Trophoblast cell (in vitro differentiated cells and primary cell): Measurements from ENCODE around the gene PSMD14.

Experiments used
- DNase-seq, 2 donors: peaks; one replicate each; pipeline ENCODE4 v3.0.0-alpha.2; 2016
- H2AFZ ChIP-seq: 2 replicates; pipeline ENCODE4 v1.6.1; 2013; ENCODE audit warnings: low read length, moderate library complexity, mild to moderate bottlenecking; ENCODE audit not compliant: insufficient read depth, poor library complexity
- H2AK5ac ChIP-seq: 2 replicates; pipeline ENCODE4 v1.6.1; 2013; ENCODE audit warnings: mild to moderate bottlenecking, low read length
- H2BK120ac ChIP-seq: 2 replicates; pipeline ENCODE4 v1.6.1; 2013; ENCODE audit warnings: low read length, mild to moderate bottlenecking, moderate library complexity; ENCODE audit not compliant: insufficient read depth, poor library complexity
- H2BK12ac ChIP-seq: 2 replicates; pipeline ENCODE4 v1.6.1; 2013; ENCODE audit warnings: mild to moderate bottlenecking, low read length, moderate library complexity
- H2BK5ac ChIP-seq: 2 replicates; pipeline ENCODE4 v1.6.1; 2013; ENCODE audit warnings: low read length, low read depth, moderate library complexity, mild to moderate bottlenecking; ENCODE audit not compliant: poor library complexity
- H3K14ac ChIP-seq: 2 replicates; pipeline ENCODE4 v1.6.1; 2013; ENCODE audit warnings: mild to moderate bottlenecking, low read length
- H3K18ac ChIP-seq: 2 replicates; pipeline ENCODE4 v1.6.1; 2013; ENCODE audit warnings: mild to moderate bottlenecking, low read length
- H3K23ac ChIP-seq: 2 replicates; pipeline ENCODE4 v1.6.1; 2013; ENCODE audit warnings: low read length
- H3K27ac ChIP-seq: 2 replicates; pipeline ENCODE4 v1.5.1; 2013; ENCODE audit warnings: low read depth, mild to moderate bottlenecking, inconsistent platforms, low read length, moderate library complexity
- H3K27me3 ChIP-seq: 2 replicates; pipeline ENCODE4 v1.6.1; 2013; ENCODE audit warnings: inconsistent platforms, mild to moderate bottlenecking, low read length, moderate library complexity; ENCODE audit not compliant: insufficient read depth
- H3K36me3 ChIP-seq, 2 experiments: 1 replicate in 1 of 2; 2 replicates in 1 of 2; pipeline ENCODE4 v1.6.1; 2013; ENCODE audit warnings: low read length in 2 of 2, mild to moderate bottlenecking in 2 of 2, moderate library complexity in 1 of 2; ENCODE audit not compliant: insufficient read depth in 2 of 2, control insufficient read depth in 1 of 2
- H3K4ac ChIP-seq: 2 replicates; pipeline ENCODE4 v1.6.1; 2013; ENCODE audit warnings: low read depth, mild to moderate bottlenecking, low read length, moderate library complexity
- H3K4me1 ChIP-seq, 2 experiments: 1 replicate in 1 of 2; 2 replicates in 1 of 2; pipeline ENCODE4 v1.6.1; 2013; ENCODE audit warnings: low read length in 2 of 2, mild to moderate bottlenecking in 2 of 2, moderate library complexity in 1 of 2; ENCODE audit not compliant: insufficient read depth in 2 of 2, control insufficient read depth in 1 of 2
- H3K4me2 ChIP-seq: 2 replicates; pipeline ENCODE4 v1.6.1; 2013; ENCODE audit warnings: inconsistent platforms, mild to moderate bottlenecking, low read length, moderate library complexity
- H3K4me3 ChIP-seq: 2 replicates; pipeline ENCODE4 v1.5.1; 2013; ENCODE audit warnings: mild to moderate bottlenecking, low read depth, low read length, inconsistent platforms
- H3K79me1 ChIP-seq: one replicate; pipeline ENCODE4 v1.6.1; 2013; ENCODE audit warnings: low read length
- H3K79me2 ChIP-seq: 2 replicates; pipeline ENCODE4 v1.6.1; 2013; ENCODE audit warnings: low read length, mild to moderate bottlenecking; ENCODE audit not compliant: control insufficient read depth, insufficient read depth, poor library complexity
- H3K9ac ChIP-seq: 2 replicates; pipeline ENCODE4 v1.6.1; 2013; ENCODE audit warnings: mild to moderate bottlenecking, low read length
- H3K9me3 ChIP-seq: 2 replicates; pipeline ENCODE4 v1.6.1; 2013; ENCODE audit warnings: low read depth, mild to moderate bottlenecking, control low read depth, inconsistent platforms, low read length; ENCODE audit not compliant: insufficient read depth
- H4K12ac ChIP-seq: 2 replicates; pipeline ENCODE4 v1.6.1; 2013; ENCODE audit warnings: low read depth, mild to moderate bottlenecking, low read length, moderate library complexity
- H4K8ac ChIP-seq: 2 replicates; pipeline ENCODE4 v1.6.1; 2013; ENCODE audit warnings: low read depth, mild to moderate bottlenecking, low read length, moderate library complexity
- H4K91ac ChIP-seq: one replicate; pipeline ENCODE4 v1.6.1; 2013; ENCODE audit warnings: low read depth, mild to moderate bottlenecking, low read length, moderate library complexity
- WGBS: extraction: QIAGEN DNeasy Blood & Tissue Kit; methylation state at CpG from one replicate; pipeline ENCODE4 v1.1.7; 2013; ENCODE audit warnings: missing lambda C conversion rate; ENCODE audit not compliant: insufficient read length, insufficient coverage; ENCODE audit errors: extremely low coverage; 5-methylcytosine and 5-hydroxymethylcytosine counted together

Gene PSMD14

DNA sequence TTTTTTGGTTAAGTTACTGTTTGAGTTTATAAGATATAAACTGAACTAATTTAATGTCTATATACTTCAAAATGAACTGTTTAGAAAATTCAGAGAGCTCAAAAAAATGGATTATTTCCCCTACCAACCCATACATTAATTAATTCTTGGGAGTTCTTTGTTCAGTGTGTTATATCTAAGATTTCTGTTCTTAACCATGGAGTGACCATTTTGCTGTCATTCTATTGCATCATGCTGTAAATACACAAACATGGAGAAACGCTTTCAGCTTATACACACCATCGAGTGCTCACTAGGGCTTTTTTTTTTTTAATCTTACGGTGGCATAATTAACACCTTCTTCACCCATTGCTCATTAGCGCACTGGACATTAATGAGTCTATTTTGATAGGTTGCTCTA, 74.5 kb downstream of the PSMD14 start:
- Histone ChIP-seq H2AFZ (no peak overlapping the region), H2BK120ac (no peak overlapping the region), H3K18ac (no peak overlapping the region), H3K4ac (no peak overlapping the region), H4K8ac (no peak overlapping the region), H3K27ac (no peak overlapping the region), H3K4me3 (no peak overlapping the region), H3K79me1 (no peaks in the 10 kb centered on the region), H4K91ac (no peak overlapping the region), H2BK5ac (no peak overlapping the region), H3K79me2 (no peaks in the 10 kb centered on the region), H3K9me3 (no peaks in the 10 kb centered on the region), H4K12ac (no peak overlapping the region), H3K4me2 (no peak overlapping the region), H3K27me3 (no peaks in the 10 kb centered on the region), H3K36me3 (peaks cover 2 to 3% of the 10 kb centered on the region in 2 experiments), H2BK12ac (no peak overlapping the region), H2AK5ac (no peak overlapping the region), H3K14ac (no peak overlapping the region), H3K9ac (no peak overlapping the region), H3K23ac (no peak overlapping the region), H3K4me1 (no peaks in the 10 kb centered on the region)
- DNase-seq, result no peak
- no CpG with 5 or more reads among the region's 4 CpGs for WGBS

GRCh38 chr2:161384864-161385263, 76.6 kb downstream of the PSMD14 start:
- no peaks in the 10 kb centered on the region for H3K79me2 ChIP-seq
- H3K18ac ChIP-seq, result no peak overlapping the region
- H2BK5ac ChIP-seq, result no peak overlapping the region
- H3K36me3 ChIP-seq, result peaks cover under 1% of the 10 kb centered on the region in 2 experiments
- H3K9ac ChIP-seq, result no peak overlapping the region
- H3K79me1 ChIP-seq, result no peaks in the 10 kb centered on the region
- DNase-seq, result no peak
- no peaks in the 10 kb centered on the region for H3K27me3 ChIP-seq
- no peak overlapping the region for H3K4me3 ChIP-seq
- no peak overlapping the region for H3K4ac ChIP-seq
- H2AFZ ChIP-seq, result no peak overlapping the region
- no peak overlapping the region for H2BK120ac ChIP-seq
- no peak overlapping the region for H4K91ac ChIP-seq
- no peak overlapping the region for H3K14ac ChIP-seq
- no peaks in the 10 kb centered on the region for H3K9me3 ChIP-seq
- H3K27ac ChIP-seq, result no peak overlapping the region
- H2AK5ac ChIP-seq, result no peak overlapping the region
- H3K4me2 ChIP-seq, result no peak overlapping the region
- no peak overlapping the region for H4K8ac ChIP-seq
- no peak overlapping the region for H4K12ac ChIP-seq
- no peaks in the 10 kb centered on the region for H3K4me1 ChIP-seq
- no peak overlapping the region for H3K23ac ChIP-seq
- H2BK12ac ChIP-seq, result no peak overlapping the region

DNA sequence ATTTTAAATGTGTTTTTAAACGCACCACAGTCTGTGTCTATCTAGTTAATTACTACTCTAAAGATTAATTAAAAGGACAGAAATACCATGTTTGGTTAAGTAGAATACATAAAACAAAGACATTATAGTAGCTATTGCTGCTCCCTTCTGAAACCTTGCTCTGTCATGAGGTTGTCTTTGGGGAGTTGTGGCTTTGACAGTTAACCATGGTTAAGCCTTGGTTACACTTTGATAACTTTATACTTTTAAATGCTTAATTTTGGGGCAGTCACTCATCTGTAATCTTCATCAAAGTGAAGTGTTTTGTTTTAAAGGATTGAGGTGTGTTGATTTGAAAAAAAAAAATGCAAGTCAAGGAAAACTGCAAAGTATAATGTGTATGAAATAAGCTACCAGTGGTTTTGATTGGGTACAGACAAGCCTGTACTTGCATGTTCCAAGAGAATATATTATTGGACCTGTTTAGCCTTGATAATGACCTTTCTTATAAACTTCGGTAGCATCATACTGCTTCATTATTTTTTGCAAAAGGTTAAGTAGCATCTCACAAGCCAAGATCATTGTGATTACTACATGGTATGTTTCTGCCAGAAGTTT, 78.1 kb downstream of the PSMD14 start:
- H3K36me3 ChIP-seq, result no peaks in the 10 kb centered on the region

DNA sequence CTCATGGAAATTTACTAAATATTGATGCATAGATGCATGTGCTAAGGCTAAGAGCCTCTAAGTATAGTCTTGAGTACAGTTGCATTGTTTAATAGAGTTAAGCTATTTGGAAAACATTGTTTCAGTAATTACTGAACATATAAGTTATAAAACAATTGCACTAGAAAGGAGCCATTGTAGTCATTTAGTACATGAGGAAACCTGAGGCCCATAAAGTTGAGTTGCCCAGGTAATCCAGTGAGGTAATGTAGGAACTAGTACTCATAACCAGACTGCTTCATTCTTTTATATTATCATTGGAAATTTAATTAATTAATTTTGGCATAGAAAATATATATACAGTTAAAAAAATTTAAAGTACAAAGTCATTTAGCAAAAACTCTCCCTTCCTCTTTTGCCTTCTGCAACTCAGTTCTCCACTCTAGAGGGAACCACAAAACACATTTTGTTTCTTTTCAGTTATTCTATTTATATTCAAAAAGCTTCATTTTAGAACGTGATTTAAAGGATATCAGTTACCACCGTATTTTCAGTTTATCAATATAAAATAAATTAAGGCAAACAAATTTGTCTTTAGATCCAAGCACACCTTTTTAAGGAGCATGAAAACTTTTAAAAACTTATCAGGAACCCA, 80.0 kb downstream of the PSMD14 start:
- H3K18ac ChIP-seq, result no peak overlapping the region
- H3K79me1 ChIP-seq, result no peaks in the 10 kb centered on the region
- no peak overlapping the region for H3K4me3 ChIP-seq
- H2AFZ ChIP-seq, result no peak overlapping the region
- no peak overlapping the region for H3K14ac ChIP-seq
- no peak overlapping the region for H2BK12ac ChIP-seq
- H3K36me3 ChIP-seq, result peaks cover 0 to 3% of the 10 kb centered on the region in 2 experiments
- H4K8ac ChIP-seq, result no peak overlapping the region
- H3K23ac ChIP-seq, result no peak overlapping the region
- H3K4ac ChIP-seq, result no peak overlapping the region
- H3K79me2 ChIP-seq, result no peaks in the 10 kb centered on the region
- H2AK5ac ChIP-seq, result no peak overlapping the region
- no peaks in the 10 kb centered on the region for H3K4me1 ChIP-seq
- H2BK120ac ChIP-seq, result no peak overlapping the region
- H3K9ac ChIP-seq, result no peak overlapping the region
- no peaks in the 10 kb centered on the region for H3K27me3 ChIP-seq
- no peak overlapping the region for H2BK5ac ChIP-seq
- no CpG with 5 or more reads among the region's 2 CpGs for WGBS
- no peak overlapping the region for H4K91ac ChIP-seq
- no peak for DNase-seq
- H3K4me2 ChIP-seq, result no peak overlapping the region
- H3K27ac ChIP-seq, result no peak overlapping the region
- no peak overlapping the region for H4K12ac ChIP-seq
- no peaks in the 10 kb centered on the region for H3K9me3 ChIP-seq

More for the DNA sequence above, 78.1 kb downstream of the PSMD14 start:
- Histone ChIP-seq H3K79me1 (no peaks in the 10 kb centered on the region), H3K79me2 (no peaks in the 10 kb centered on the region), H3K4me2 (no peak overlapping the region), H3K9me3 (no peaks in the 10 kb centered on the region), H4K8ac (no peak overlapping the region), H3K18ac (no peak overlapping the region), H3K14ac (no peak overlapping the region), H4K12ac (no peak overlapping the region), H3K9ac (no peak overlapping the region), H3K23ac (no peak overlapping the region), H2AFZ (no peak overlapping the region), H3K27ac (no peak overlapping the region), H3K4ac (no peak overlapping the region), H3K4me3 (no peak overlapping the region), H2BK12ac (no peak overlapping the region), H2BK120ac (no peak overlapping the region), H2BK5ac (no peak overlapping the region), H2AK5ac (no peak overlapping the region), H4K91ac (no peak overlapping the region), H3K27me3 (no peaks in the 10 kb centered on the region), H3K4me1 (no peaks in the 10 kb centered on the region)
- WGBS, result no CpG with 5 or more reads among the region's 2 CpGs
- DNase-seq, result no peak
